HepG2 (cell line): Measurements from ENCODE around the gene LASP1. TPM values are rescaled to one million over a fixed set of nuclear protein-coding genes. Genes with fewer than 3 reads are reported as not detected.
A peak's percentile ranks its signal among the peaks of the same experiment; 100 is the strongest.

Experiments
- ASH2L ChIP-seq: fragments of 300-600, 200-600 bp; sonication (generic); IDR thresholded peaks from 2 replicates; pipeline ENCODE4 v1.7.0; 2017; ENCODE audit warnings: low read depth, mild to moderate bottlenecking, moderate library complexity, mixed read lengths, low read length; ENCODE audit not compliant: insufficient read length
- BRF2 ChIP-seq: sonication (generic); formaldehyde crosslinking; IDR thresholded peaks from 2 replicates; pipeline ENCODE4 v1.8.1; 2022; ENCODE audit warnings: mild to moderate bottlenecking, missing genetic modification reagents
- EEA1 ChIP-seq: sonication (generic); formaldehyde crosslinking; IDR thresholded peaks from 2 replicates; pipeline ENCODE4 v1.5.1; 2020; ENCODE audit warnings: mild to moderate bottlenecking, missing genetic modification reagents, borderline replicate concordance
- FOXP1 ChIP-seq, 2 experiments: fragments of 450-650 bp in 1 of 2; IDR thresholded peaks; 2 replicates each; pipeline ENCODE4 v1.6.1; 2017 to 2018; ENCODE audit warnings: antibody characterized with exemption in 1 of 2
- PAWR ChIP-seq: sonication (generic); formaldehyde crosslinking; IDR thresholded peaks from 2 replicates; pipeline ENCODE4 v1.4.0; 2020; ENCODE audit warnings: missing genetic modification reagents, mild to moderate bottlenecking, borderline replicate concordance
- PHF5A ChIP-seq: IDR thresholded peaks from one replicate; pipeline ENCODE4 v1.6.1; 2018; ENCODE audit warnings: low read depth, missing genetic modification reagents; ENCODE audit not compliant: unreplicated experiment
- REXO4 ChIP-seq: sonication (generic); formaldehyde crosslinking; IDR thresholded peaks from 2 replicates; pipeline ENCODE4 v1.8.0; 2022; ENCODE audit warnings: missing genetic modification reagents, mild to moderate bottlenecking, borderline replicate concordance
- SIX1 ChIP-seq: sonication (generic); formaldehyde crosslinking; IDR thresholded peaks from 2 replicates; pipeline ENCODE4 v1.4.0; 2020; ENCODE audit warnings: missing genetic modification reagents, borderline replicate concordance
- SYNCRIP ChIP-seq: fragments of 200-400 bp; formaldehyde crosslinking; IDR thresholded peaks from 2 replicates; pipeline ENCODE4 v1.6.1; 2018; ENCODE audit warnings: mild to moderate bottlenecking, low read depth, low read length; ENCODE audit not compliant: insufficient read depth
- U2AF2 ChIP-seq: fragments of 200-400 bp; formaldehyde crosslinking; IDR thresholded peaks from 2 replicates; pipeline ENCODE4 v1.6.1; 2017; ENCODE audit warnings: low read depth, mild to moderate bottlenecking, low read length
- UBTF ChIP-seq: sonication (generic); formaldehyde crosslinking; IDR thresholded peaks from 2 replicates; pipeline ENCODE4 v1.4.0; 2020; ENCODE audit warnings: mild to moderate bottlenecking, missing genetic modification reagents
- YEATS2 ChIP-seq: sonication (generic); formaldehyde crosslinking; IDR thresholded peaks from 2 replicates; pipeline ENCODE4 v1.4.0; 2020; ENCODE audit warnings: missing genetic modification reagents, borderline replicate concordance
- ZNF124 ChIP-seq: sonication (generic); formaldehyde crosslinking; IDR thresholded peaks from 2 replicates; pipeline ENCODE4 v1.4.0; 2020; ENCODE audit warnings: missing genetic modification reagents
- ZNF263 ChIP-seq: sonication (generic); formaldehyde crosslinking; IDR thresholded peaks from 2 replicates; pipeline ENCODE4 v1.4.0; 2020; ENCODE audit warnings: missing genetic modification reagents
- ZNF367 ChIP-seq: sonication (generic); formaldehyde crosslinking; IDR thresholded peaks from 2 replicates; pipeline ENCODE4 v1.4.0; 2020; ENCODE audit warnings: missing genetic modification reagents, borderline replicate concordance
- ZNF773 ChIP-seq: sonication (generic); formaldehyde crosslinking; IDR thresholded peaks from 2 replicates; pipeline ENCODE4 v1.4.0; 2020; ENCODE audit warnings: missing genetic modification reagents, borderline replicate concordance
- ZSCAN29 ChIP-seq: sonication (generic); formaldehyde crosslinking; conservative IDR thresholded peaks from 2 replicates; pipeline ENCODE4 v1.4.0; 2020; ENCODE audit warnings: mild to moderate bottlenecking, missing genetic modification reagents
- polyA plus RNA-seq, 8 experiments: library from polyadenylated mRNA; depleted of rRNA in 3 of 8; stranded (reverse) in 7 of 8; unstranded in 1 of 8; fragments of >200 nt; fragmentation: Illumina TruSeq in 4 of 8; extraction: Trizol in 4 of 8; gene quantifications; 2 replicates each; pipeline versions ENCODE4 v1.2.1 to v1.2.3, GENCODE V29; 2011 to 2016; ENCODE audit warnings: low read depth in 4 of 8, missing spikeins in 1 of 8, mixed read lengths in 1 of 8; ENCODE audit not compliant: insufficient read depth in 1 of 8
- total RNA-seq, 5 experiments: library from RNA; depleted of rRNA; stranded (reverse); fragments of >200 nt; fragmentation: Illumina TruSeq; extraction: Trizol; gene quantifications; 2 replicates each; pipeline ENCODE4 v1.2.3, GENCODE V29; 2016; ENCODE audit warnings: low read depth in 1 of 5
- TF ChIP-seq, protein P1 (sequence below): sonication (generic); formaldehyde crosslinking; IDR thresholded peaks from 2 replicates; pipeline ENCODE4 v1.4.0; 2020; ENCODE audit warnings: missing genetic modification reagents
- TF ChIP-seq, protein P2 (sequence below): sonication (generic); formaldehyde crosslinking; IDR thresholded peaks from 2 replicates; pipeline ENCODE4 v1.4.0; 2020; ENCODE audit warnings: missing genetic modification reagents

LASP1 gene
- total and polyA plus RNA-seq, 2 of the 13 experiments (the other 11 are each of a cell fraction or from before 2014, with no cell fraction given): 70.1 to 97.0 TPM

DNA sequence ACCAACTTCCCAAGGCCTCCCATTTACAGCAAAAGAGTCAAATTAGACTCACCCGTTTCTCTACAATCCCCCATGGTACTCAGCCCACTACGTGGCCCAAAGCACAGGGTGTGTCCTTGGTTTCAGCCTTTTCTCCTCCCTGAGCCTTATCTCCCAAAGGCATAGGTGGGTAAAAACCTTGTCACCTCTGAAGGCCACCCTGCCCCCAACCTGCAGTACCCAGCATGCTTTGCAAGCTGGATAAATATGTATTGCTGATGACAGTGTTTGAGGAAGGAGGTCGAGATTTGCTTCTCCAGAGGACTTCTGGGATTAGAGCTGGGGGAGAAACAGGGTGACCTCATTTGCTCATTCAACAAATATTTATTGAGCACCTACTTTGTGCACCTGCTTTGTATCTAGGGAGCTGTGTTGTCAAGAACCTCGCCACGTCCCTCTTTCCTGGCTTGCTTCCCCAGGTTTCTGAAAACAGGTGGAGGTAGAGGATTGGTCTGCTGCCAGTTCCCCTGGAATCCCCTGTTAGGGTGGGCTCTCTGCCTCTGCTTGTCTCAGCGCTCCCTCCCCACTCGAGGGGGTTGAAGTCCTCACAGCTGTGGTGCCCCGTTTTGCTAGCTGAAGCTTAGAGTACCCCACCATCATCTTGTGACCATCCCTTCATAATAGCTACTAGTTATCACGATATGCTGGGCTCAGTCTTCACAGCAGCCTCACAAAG, 3.0 kb downstream of the LASP1 start (continued):
- TF ChIP-seq BRF2 (CRISPR knock-in tag) (no peak), U2AF2 (no peak), ZSCAN29 (no peak), ZNF367 (CRISPR knock-in tag) (no peak), SIX1 (CRISPR knock-in tag) (no peak; the same call in 1 of the 2 replicates), ZNF124 (CRISPR knock-in tag) (peak; percentile 28; the same call in 1 of the 2 replicates), ZNF773 (CRISPR knock-in tag) (no peak), UBTF (CRISPR knock-in tag) (0 out of 2 replicates have a peak, but pooled peaks have one; percentile 1), ZNF263 (CRISPR knock-in tag) (no peak), REXO4 (no peak), YEATS2 (CRISPR knock-in tag) (no peak), PHF5A (CRISPR knock-in tag) (no peak), ASH2L (no peak), EEA1 (no peak), SYNCRIP (no peak), PAWR (CRISPR knock-in tag) (no peak), FOXP1 (IDR thresholded peaks at IDR 0.05) (no peak), FOXP1 (CRISPR knock-in tag; IDR thresholded peaks at IDR 0.05) (peak; percentile 83)
- TF ChIP-seq, protein P1, sequence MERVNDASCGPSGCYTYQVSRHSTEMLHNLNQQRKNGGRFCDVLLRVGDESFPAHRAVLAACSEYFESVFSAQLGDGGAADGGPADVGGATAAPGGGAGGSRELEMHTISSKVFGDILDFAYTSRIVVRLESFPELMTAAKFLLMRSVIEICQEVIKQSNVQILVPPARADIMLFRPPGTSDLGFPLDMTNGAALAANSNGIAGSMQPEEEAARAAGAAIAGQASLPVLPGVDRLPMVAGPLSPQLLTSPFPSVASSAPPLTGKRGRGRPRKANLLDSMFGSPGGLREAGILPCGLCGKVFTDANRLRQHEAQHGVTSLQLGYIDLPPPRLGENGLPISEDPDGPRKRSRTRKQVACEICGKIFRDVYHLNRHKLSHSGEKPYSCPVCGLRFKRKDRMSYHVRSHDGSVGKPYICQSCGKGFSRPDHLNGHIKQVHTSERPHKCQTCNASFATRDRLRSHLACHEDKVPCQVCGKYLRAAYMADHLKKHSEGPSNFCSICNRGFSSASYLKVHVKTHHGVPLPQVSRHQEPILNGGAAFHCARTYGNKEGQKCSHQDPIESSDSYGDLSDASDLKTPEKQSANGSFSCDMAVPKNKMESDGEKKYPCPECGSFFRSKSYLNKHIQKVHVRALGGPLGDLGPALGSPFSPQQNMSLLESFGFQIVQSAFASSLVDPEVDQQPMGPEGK (CRISPR knock-in tag): peak; percentile 85
- TF ChIP-seq, protein P2, sequence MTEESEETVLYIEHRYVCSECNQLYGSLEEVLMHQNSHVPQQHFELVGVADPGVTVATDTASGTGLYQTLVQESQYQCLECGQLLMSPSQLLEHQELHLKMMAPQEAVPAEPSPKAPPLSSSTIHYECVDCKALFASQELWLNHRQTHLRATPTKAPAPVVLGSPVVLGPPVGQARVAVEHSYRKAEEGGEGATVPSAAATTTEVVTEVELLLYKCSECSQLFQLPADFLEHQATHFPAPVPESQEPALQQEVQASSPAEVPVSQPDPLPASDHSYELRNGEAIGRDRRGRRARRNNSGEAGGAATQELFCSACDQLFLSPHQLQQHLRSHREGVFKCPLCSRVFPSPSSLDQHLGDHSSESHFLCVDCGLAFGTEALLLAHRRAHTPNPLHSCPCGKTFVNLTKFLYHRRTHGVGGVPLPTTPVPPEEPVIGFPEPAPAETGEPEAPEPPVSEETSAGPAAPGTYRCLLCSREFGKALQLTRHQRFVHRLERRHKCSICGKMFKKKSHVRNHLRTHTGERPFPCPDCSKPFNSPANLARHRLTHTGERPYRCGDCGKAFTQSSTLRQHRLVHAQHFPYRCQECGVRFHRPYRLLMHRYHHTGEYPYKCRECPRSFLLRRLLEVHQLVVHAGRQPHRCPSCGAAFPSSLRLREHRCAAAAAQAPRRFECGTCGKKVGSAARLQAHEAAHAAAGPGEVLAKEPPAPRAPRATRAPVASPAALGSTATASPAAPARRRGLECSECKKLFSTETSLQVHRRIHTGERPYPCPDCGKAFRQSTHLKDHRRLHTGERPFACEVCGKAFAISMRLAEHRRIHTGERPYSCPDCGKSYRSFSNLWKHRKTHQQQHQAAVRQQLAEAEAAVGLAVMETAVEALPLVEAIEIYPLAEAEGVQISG (CRISPR knock-in tag): peak; percentile 67; the same call in 1 of the 2 replicates
